NCI-H2029 (cell line): Measurements from ENCODE around the gene STAC3.

Source experiments
- DNase-seq: peaks from one replicate; lab custom pipeline; 2025; lab: John Stamatoyannopoulos, UW

The STAC3 gene

DNA sequence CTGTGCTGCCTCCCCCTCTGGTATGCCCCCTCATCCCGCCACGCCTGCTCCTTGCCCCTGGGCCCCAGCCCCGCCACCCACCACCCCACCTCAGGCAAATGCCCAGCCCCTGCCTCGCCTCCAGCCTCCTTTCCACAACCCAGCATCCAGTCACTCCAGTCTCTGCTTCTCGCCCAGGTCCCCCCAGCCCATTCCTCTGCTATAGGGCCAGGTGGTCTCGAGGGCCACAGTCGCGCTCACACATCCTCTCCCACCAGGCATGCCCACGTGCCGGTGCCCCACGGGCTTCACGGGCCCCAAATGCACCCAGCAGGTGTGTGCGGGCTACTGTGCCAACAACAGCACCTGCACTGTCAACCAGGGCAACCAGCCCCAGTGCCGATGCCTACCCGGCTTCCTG is 40.5 kb downstream of the STAC3 start:
- DNase-seq = no peak

DNA sequence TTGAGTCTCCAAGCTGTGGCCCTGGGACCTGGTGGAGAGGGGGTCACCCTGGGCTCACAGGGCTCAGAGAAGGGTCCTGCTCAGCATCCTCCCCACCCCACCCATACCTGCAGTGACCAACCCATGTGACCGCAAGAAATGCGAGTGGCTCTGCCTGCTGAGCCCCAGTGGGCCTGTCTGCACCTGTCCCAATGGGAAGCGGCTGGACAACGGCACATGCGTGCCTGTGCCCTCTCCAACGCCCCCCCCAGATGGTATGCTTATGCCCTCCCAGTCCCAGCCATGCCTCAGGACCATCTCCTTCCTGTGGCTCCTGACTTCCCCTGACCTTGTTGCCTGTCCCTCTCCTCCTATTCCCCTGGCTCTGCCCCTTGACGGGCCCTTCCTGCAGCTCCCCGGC is 41.1 kb downstream of the STAC3 start:
- DNase-seq = no peak

DNA sequence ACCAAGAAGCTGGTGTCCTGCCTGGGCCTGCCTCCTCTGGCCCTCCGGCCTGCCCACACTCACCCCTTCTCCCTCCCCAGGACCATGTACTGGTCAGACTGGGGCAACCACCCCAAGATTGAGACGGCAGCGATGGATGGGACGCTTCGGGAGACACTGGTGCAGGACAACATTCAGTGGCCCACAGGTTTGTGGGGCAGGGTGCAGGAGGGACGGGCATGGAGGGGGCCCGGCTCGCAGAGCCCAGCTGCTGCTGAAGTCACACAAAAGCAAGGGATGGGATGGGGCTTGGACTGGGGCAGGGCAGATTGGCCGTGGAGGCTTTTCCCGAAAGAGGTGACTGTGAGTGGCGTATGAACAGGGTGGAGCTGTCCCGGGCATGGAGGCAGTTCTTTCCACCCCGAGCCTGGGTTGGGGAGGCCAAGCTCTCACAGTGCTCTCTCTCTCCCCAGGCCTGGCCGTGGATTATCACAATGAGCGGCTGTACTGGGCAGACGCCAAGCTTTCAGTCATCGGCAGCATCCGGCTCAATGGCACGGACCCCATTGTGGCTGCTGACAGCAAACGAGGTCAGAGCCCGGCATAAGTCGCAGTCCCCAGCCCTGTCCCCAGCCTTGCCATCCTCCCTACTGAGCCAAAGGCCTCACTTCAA is 42.2 kb downstream of the STAC3 start:
- no peak for DNase-seq

GRCh38 chr12:57207731-57208630 is 43.0 kb downstream of the STAC3 start:
- DNase-seq = no peak

DNA sequence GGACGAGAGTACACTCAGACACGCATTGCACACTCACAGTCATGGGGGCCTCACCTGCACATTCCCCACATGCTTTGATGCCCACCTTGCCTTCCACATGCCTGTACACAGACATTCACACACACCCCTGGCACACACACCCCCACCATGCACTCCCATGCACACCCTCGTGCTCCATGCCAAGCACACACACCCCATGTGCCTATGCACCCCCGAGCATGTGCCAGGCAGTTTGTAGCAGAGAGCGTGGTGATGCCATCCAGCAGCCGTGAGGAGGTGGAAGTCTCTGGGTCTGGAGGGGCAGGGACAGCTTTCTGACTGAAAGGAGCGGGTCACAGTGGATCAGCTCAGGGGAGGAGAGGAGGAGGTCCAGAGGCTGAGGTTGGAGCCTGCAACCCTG is 45.1 kb downstream of the STAC3 start:
- no peak for DNase-seq

GRCh38 chr12:57205186-57205585 is 45.8 kb downstream of the STAC3 start:
- DNase-seq = no peak

DNA sequence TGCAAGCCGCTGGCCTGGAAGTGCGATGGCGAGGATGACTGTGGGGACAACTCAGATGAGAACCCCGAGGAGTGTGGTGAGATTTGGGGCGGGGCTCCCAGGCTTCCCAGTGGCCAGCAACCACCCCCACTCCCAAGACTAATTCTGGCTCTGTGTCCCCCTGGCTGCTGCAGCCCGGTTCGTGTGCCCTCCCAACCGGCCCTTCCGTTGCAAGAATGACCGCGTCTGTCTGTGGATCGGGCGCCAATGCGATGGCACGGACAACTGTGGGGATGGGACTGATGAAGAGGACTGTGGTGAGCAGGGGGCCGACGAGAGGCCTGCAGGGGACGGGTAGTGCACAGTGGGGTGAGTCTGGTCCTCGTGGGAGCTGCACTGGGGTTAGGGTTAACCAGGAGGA is 46.5 kb downstream of the STAC3 start:
- no peak for DNase-seq

GRCh38 chr12:57203791-57204190 is 47.2 kb downstream of the STAC3 start:
- DNase-seq = no peak

- no peak for DNase-seq
Measured at GRCh38 chr12:57203201-57203600, 47.8 kb downstream of the STAC3 start.

- no peak for DNase-seq
Measured at GRCh38 chr12:57202321-57202720, 48.7 kb downstream of the STAC3 start.

DNA sequence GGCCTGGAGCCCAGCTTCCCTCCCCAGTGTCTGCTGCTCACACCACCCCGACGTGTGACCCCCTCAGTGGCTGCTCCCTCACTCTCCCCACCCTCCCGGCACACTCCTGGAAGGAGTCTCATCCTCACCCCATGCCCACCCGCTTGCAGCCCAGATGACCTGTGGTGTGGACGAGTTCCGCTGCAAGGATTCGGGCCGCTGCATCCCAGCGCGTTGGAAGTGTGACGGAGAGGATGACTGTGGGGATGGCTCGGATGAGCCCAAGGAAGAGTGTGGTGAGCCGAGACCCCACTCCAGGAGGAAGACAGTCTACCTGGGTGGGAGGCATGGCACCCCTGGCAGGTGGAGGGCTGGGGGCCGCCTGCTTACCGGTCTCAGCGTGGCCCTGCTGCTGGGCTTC is 49.4 kb downstream of the STAC3 start:
- no peak for DNase-seq

DNA sequence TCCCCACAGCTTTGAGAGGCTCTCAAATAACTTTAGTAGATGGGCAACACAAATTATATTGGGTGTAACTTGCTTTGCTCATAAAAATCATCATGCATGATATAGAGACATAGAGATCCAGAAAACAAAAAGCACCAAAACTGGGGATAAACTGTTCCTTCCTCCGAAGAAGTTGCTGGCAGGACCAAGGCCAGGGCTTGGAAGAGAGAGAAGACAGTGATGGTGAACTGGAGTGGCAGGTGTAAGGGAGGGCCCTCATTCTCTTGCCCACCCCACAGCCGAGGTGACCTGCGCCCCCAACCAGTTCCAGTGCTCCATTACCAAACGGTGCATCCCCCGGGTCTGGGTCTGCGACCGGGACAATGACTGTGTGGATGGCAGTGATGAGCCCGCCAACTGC is 49.8 kb downstream of the STAC3 start:
- no peak for DNase-seq

DNA sequence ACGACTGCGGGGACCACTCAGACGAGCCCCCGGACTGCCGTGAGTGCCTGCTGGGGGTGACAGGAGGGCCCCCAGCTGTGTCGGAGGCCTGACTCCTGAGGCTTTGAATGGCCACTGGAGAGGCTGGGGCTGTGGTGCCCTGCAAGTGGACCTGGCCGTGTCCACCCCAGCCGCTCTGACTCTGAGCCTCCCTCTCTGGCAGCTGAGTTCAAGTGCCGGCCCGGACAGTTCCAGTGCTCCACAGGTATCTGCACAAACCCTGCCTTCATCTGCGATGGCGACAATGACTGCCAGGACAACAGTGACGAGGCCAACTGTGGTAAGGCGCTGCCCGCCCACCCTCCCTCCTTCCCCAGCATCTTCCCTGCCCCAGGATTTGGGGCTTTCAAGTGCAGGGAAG is 50.5 kb downstream of the STAC3 start:
- no peak for DNase-seq

- DNase-seq = no peak
Measured at GRCh38 chr12:57199191-57199590, 51.8 kb downstream of the STAC3 start.

- no peak for DNase-seq
Measured at GRCh38 chr12:57198329-57198728, 52.7 kb downstream of the STAC3 start.

GRCh38 chr12:57196956-57197355 is 54.0 kb downstream of the STAC3 start:
- DNase-seq = no peak

DNA sequence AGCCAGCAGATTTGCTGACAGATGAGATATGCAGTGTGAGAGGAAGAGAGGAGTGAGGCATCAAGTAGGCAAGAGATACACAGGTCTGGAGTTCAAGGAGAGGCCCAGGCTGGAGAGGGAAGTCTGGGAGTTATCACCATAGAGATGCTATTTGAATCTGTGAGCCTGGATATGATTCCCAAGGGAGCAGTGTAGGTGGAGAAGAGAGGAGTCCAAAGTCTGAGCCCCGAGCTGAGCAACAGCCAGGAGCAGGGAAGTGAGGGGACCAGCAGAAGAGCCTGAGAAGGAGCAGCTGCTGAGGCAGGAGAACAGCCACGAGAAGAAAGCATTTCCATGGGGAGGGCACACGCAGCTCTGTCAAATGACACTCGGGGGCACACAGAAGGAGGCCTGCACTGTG is 54.5 kb downstream of the STAC3 start:
- DNase-seq = no peak

GRCh38 chr12:57195611-57196371 is 55.2 kb downstream of the STAC3 start:
- no peak for DNase-seq

GRCh38 chr12:57195186-57195585 is 55.8 kb downstream of the STAC3 start:
- DNase-seq = no peak

- no peak for DNase-seq
Measured at GRCh38 chr12:57194253-57194652, 56.7 kb downstream of the STAC3 start.

- no peak for DNase-seq
Measured at GRCh38 chr12:57193706-57194245, 57.2 kb downstream of the STAC3 start.
